ENCODE measurements around the gene FANCI. TPM values are rescaled to one million over a fixed set of nuclear protein-coding genes. Genes with fewer than 3 reads are reported as not detected.

Gene FANCI
- total and polyA plus RNA-seq, 2 experiments from 2014 or later = 63.6 to 66.8 TPM

DNA sequence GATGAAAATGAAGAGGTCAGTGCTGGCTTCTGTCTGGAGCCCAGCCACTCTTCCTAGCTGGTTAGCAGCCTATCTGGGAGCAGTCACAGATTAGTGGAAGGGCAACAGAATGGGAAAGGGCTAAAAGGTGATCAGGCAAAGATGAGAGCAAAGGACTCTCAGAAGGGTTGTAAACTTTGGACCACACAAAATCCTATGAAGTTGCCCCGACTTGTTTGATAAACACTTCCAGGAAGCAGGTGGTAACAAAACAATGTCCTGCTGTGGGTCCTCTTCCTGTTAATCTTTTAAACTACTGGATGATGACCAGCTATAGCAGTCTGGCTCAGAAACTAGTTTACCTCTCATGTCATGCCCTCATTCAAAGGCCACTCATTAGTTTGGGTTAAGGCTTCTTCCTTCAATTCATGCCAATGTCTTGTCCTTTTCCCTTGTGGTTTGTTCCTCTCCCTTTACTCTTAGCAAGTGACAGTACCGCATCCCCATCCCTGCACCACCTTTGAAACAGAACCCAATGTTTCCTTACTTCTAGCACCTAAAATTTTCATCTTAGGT, 71.7 kb downstream of the FANCI start:
- TF ChIP-seq POLR2AphosphoS5 (IDR thresholded peaks at IDR 0.05; ENCODE audit: low read depth) (no peak), EZH2 (IDR thresholded peaks at IDR 0.05; ENCODE audit: low read depth, unreplicated experiment) (no peak), NANOG (IDR thresholded peaks at IDR 0.05; ENCODE audit: borderline replicate concordance) (no peak), CREB1 (CRISPR knock-in tag; IDR thresholded peaks at IDR 0.05; ENCODE audit: low read depth) (no peak), JUNB (IDR thresholded peaks at IDR 0.05; ENCODE audit: unreplicated experiment) (no peak), EZH2phosphoT487 (IDR thresholded peaks at IDR 0.05; ENCODE audit: unreplicated experiment) (no peak), ZNF114 (CRISPR knock-in tag; IDR thresholded peaks at IDR 0.05) (no peak), STAT1 (IDR thresholded peaks at IDR 0.05; ENCODE audit: unreplicated experiment) (no peak), ZNF331 (CRISPR knock-in tag; IDR thresholded peaks at IDR 0.05; ENCODE audit: low read depth) (no peak)
- TF ChIP-seq, protein P1, sequence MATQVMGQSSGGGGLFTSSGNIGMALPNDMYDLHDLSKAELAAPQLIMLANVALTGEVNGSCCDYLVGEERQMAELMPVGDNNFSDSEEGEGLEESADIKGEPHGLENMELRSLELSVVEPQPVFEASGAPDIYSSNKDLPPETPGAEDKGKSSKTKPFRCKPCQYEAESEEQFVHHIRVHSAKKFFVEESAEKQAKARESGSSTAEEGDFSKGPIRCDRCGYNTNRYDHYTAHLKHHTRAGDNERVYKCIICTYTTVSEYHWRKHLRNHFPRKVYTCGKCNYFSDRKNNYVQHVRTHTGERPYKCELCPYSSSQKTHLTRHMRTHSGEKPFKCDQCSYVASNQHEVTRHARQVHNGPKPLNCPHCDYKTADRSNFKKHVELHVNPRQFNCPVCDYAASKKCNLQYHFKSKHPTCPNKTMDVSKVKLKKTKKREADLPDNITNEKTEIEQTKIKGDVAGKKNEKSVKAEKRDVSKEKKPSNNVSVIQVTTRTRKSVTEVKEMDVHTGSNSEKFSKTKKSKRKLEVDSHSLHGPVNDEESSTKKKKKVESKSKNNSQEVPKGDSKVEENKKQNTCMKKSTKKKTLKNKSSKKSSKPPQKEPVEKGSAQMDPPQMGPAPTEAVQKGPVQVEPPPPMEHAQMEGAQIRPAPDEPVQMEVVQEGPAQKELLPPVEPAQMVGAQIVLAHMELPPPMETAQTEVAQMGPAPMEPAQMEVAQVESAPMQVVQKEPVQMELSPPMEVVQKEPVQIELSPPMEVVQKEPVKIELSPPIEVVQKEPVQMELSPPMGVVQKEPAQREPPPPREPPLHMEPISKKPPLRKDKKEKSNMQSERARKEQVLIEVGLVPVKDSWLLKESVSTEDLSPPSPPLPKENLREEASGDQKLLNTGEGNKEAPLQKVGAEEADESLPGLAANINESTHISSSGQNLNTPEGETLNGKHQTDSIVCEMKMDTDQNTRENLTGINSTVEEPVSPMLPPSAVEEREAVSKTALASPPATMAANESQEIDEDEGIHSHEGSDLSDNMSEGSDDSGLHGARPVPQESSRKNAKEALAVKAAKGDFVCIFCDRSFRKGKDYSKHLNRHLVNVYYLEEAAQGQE (IDR thresholded peaks at IDR 0.05; ENCODE audit: unreplicated experiment) = no peak
- TF ChIP-seq, protein P2, sequence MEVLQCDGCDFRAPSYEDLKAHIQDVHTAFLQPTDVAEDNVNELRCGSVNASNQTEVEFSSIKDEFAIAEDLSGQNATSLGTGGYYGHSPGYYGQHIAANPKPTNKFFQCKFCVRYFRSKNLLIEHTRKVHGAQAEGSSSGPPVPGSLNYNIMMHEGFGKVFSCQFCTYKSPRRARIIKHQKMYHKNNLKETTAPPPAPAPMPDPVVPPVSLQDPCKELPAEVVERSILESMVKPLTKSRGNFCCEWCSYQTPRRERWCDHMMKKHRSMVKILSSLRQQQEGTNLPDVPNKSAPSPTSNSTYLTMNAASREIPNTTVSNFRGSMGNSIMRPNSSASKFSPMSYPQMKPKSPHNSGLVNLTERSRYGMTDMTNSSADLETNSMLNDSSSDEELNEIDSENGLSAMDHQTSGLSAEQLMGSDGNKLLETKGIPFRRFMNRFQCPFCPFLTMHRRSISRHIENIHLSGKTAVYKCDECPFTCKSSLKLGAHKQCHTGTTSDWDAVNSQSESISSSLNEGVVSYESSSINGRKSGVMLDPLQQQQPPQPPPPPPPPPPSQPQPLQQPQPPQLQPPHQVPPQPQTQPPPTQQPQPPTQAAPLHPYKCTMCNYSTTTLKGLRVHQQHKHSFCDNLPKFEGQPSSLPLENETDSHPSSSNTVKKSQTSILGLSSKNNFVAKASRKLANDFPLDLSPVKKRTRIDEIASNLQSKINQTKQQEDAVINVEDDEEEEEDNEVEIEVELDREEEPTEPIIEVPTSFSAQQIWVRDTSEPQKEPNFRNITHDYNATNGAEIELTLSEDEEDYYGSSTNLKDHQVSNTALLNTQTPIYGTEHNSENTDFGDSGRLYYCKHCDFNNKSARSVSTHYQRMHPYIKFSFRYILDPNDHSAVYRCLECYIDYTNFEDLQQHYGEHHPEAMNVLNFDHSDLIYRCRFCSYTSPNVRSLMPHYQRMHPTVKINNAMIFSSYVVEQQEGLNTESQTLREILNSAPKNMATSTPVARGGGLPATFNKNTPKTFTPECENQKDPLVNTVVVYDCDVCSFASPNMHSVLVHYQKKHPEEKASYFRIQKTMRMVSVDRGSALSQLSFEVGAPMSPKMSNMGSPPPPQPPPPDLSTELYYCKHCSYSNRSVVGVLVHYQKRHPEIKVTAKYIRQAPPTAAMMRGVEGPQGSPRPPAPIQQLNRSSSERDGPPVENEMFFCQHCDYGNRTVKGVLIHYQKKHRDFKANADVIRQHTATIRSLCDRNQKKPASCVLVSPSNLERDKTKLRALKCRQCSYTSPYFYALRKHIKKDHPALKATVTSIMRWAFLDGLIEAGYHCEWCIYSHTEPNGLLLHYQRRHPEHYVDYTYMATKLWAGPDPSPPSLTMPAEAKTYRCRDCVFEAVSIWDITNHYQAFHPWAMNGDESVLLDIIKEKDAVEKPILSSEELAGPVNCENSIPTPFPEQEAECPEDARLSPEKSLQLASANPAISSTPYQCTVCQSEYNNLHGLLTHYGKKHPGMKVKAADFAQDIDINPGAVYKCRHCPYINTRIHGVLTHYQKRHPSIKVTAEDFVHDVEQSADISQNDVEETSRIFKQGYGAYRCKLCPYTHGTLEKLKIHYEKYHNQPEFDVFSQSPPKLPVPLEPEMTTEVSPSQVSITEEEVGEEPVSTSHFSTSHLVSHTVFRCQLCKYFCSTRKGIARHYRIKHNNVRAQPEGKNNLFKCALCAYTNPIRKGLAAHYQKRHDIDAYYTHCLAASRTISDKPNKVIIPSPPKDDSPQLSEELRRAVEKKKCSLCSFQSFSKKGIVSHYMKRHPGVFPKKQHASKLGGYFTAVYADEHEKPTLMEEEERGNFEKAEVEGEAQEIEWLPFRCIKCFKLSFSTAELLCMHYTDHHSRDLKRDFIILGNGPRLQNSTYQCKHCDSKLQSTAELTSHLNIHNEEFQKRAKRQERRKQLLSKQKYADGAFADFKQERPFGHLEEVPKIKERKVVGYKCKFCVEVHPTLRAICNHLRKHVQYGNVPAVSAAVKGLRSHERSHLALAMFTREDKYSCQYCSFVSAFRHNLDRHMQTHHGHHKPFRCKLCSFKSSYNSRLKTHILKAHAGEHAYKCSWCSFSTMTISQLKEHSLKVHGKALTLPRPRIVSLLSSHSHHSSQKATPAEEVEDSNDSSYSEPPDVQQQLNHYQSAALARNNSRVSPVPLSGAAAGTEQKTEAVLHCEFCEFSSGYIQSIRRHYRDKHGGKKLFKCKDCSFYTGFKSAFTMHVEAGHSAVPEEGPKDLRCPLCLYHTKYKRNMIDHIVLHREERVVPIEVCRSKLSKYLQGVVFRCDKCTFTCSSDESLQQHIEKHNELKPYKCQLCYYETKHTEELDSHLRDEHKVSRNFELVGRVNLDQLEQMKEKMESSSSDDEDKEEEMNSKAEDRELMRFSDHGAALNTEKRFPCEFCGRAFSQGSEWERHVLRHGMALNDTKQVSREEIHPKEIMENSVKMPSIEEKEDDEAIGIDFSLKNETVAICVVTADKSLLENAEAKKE (CRISPR knock-in tag; IDR thresholded peaks at IDR 0.05) = no peak
- TF ChIP-seq, protein P3, sequence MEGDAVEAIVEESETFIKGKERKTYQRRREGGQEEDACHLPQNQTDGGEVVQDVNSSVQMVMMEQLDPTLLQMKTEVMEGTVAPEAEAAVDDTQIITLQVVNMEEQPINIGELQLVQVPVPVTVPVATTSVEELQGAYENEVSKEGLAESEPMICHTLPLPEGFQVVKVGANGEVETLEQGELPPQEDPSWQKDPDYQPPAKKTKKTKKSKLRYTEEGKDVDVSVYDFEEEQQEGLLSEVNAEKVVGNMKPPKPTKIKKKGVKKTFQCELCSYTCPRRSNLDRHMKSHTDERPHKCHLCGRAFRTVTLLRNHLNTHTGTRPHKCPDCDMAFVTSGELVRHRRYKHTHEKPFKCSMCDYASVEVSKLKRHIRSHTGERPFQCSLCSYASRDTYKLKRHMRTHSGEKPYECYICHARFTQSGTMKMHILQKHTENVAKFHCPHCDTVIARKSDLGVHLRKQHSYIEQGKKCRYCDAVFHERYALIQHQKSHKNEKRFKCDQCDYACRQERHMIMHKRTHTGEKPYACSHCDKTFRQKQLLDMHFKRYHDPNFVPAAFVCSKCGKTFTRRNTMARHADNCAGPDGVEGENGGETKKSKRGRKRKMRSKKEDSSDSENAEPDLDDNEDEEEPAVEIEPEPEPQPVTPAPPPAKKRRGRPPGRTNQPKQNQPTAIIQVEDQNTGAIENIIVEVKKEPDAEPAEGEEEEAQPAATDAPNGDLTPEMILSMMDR (conservative IDR thresholded peaks at IDR 0.05; ENCODE audit: low read depth in 2 of 2) = no peak
- TF ChIP-seq, protein P4, sequence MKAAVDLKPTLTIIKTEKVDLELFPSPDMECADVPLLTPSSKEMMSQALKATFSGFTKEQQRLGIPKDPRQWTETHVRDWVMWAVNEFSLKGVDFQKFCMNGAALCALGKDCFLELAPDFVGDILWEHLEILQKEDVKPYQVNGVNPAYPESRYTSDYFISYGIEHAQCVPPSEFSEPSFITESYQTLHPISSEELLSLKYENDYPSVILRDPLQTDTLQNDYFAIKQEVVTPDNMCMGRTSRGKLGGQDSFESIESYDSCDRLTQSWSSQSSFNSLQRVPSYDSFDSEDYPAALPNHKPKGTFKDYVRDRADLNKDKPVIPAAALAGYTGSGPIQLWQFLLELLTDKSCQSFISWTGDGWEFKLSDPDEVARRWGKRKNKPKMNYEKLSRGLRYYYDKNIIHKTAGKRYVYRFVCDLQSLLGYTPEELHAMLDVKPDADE (IDR thresholded peaks at IDR 0.05) = no peak
- ATAC-seq = no peak
- peaks cover 38% of the 10 kb centered on the region for H3K36me3 ChIP-seq (ENCODE audit: insufficient read depth)
- no peak overlapping the region for H3K4me2 ChIP-seq
- Mint-ChIP-seq H3K27me3 (ENCODE audit: insufficient read depth, low read depth, poor library complexity) (peaks cover 8% of the 10 kb centered on the region), H3K36me3 (ENCODE audit: low read depth) (peaks cover 84% of the 10 kb centered on the region), H3K4me1 (no peaks in the 10 kb centered on the region), H3K9me3 (no peaks in the 10 kb centered on the region), H3K4me3 (no peak overlapping the region), H3K27ac (no peak overlapping the region)
- H3K4me1 ChIP-seq (ENCODE audit: insufficient read depth) = no peaks in the 10 kb centered on the region
- peaks cover 31% of the 10 kb centered on the region for H4K20me1 ChIP-seq (replicated peaks; ENCODE audit: insufficient read depth)
- H3K27ac ChIP-seq (ENCODE audit: low read depth) = no peak overlapping the region
- H3K4me3 ChIP-seq = no peak overlapping the region
- DNase-seq (ENCODE audit: low spot score) = no peak
- peaks cover 10% of the 10 kb centered on the region for H3F3A ChIP-seq (replicated peaks; ENCODE audit: low read depth)
- no peak overlapping the region for H2AFZ ChIP-seq
- H3K9me2 ChIP-seq (ENCODE audit: insufficient read depth) = no peaks in the 10 kb centered on the region
- H3K79me2 ChIP-seq (replicated peaks; ENCODE audit: insufficient read depth) = no peaks in the 10 kb centered on the region
- no peaks in the 10 kb centered on the region for H3K27me3 ChIP-seq (ENCODE audit: insufficient read depth)

All from GM23338 (cell line).